SJCRH30 (cell line): Measurements from ENCODE around the gene PROC. TPM values are rescaled to one million over a fixed set of nuclear protein-coding genes. Genes with fewer than 3 reads are reported as not detected.
A peak's percentile ranks its signal among the peaks of the same experiment; 100 is the strongest.

Experiments
- DNase-seq, 2 experiments: peaks; one replicate each; pipeline ENCODE4 v3.0.0-alpha.2; 2015 to 2020
- H3K27ac ChIP-seq: fragments of 250-450 bp; sonication (Bioruptor Pico); 2 replicates; pipeline ENCODE4 v1.5.1; 2020; ENCODE audit warnings: mild to moderate bottlenecking, moderate library complexity
- H3K27me3 ChIP-seq: fragments of 250-450 bp; sonication (Bioruptor Pico); 2 replicates; pipeline ENCODE4 v1.5.1; 2020; ENCODE audit warnings: mild to moderate bottlenecking, moderate library complexity
- H3K36me3 ChIP-seq: fragments of 250-450 bp; sonication (Bioruptor Pico); 2 replicates; pipeline ENCODE4 v1.5.1; 2020; ENCODE audit warnings: mild to moderate bottlenecking, moderate library complexity
- H3K4me1 ChIP-seq: fragments of 250-450 bp; sonication (Bioruptor Pico); 2 replicates; pipeline ENCODE4 v1.5.1; 2020; ENCODE audit warnings: mild to moderate bottlenecking, moderate library complexity
- H3K4me3 ChIP-seq: fragments of 250-450 bp; sonication (Bioruptor Pico); 2 replicates; pipeline ENCODE4 v1.5.1; 2020; ENCODE audit warnings: mild to moderate bottlenecking, moderate library complexity
- H3K9me3 ChIP-seq: fragments of 250-450 bp; sonication (Bioruptor Pico); replicated peaks from 2 replicates; pipeline ENCODE4 v1.5.1; 2020; ENCODE audit warnings: mild to moderate bottlenecking, moderate library complexity
- total RNA-seq: library from RNA; depleted of rRNA; stranded (reverse); fragments of >200 nt; shearing (Covaris generic); gene quantifications from 2 replicates; pipeline ENCODE4 v1.2.3, GENCODE V29; 2014

Gene PROC
- total RNA-seq, 1 experiment from 2014 or later: not detected

GRCh38 chr2:127387655-127388422, 30.4 kb upstream of the PROC start, which contains the start of gene MAP3K2:
MAP3K2 (minus strand) TSS chr2:127387975; CDS start chr2:127343129, 44,846 bp downstream.
- Histone ChIP-seq H3K27ac (peak within 1 kb of the TSS; percentile 94), H3K9me3 (no peaks in the 10 kb centered on the region), H3K27me3 (no peaks in the 10 kb centered on the region), H3K4me1 (peaks cover 9% of the 10 kb centered on the region; the same call in 1 of the 2 replicates), H3K36me3 (no peaks in the 10 kb centered on the region), H3K4me3 (peak within 1 kb of the TSS; percentile 100)
- DNase-seq: peak; percentile 89 to 93

GRCh38 chr2:127388423-127389164, 29.6 kb upstream of the PROC start:
- H3K27me3 ChIP-seq: no peaks in the 10 kb centered on the region
- no peaks in the 10 kb centered on the region for H3K36me3 ChIP-seq
- H3K4me1 ChIP-seq: peaks cover 9% of the 10 kb centered on the region; the same call in 1 of the 2 replicates
- peak overlapping the region; percentile 100 for H3K4me3 ChIP-seq
- H3K27ac ChIP-seq: peak overlapping the region; percentile 30; the same call in 1 of the 2 replicates
- H3K9me3 ChIP-seq: no peaks in the 10 kb centered on the region
- DNase-seq: no peak

- Histone ChIP-seq H3K36me3 (no peaks in the 10 kb centered on the region), H3K9me3 (no peaks in the 10 kb centered on the region), H3K4me1 (peaks cover 9% of the 10 kb centered on the region; the same call in 1 of the 2 replicates), H3K27me3 (no peaks in the 10 kb centered on the region), H3K27ac (no peak overlapping the region), H3K4me3 (no peak overlapping the region)
- no peak for DNase-seq
Observed at GRCh38 chr2:127389778-127390435, 28.3 kb upstream of the PROC start.

- H3K36me3 ChIP-seq: no peaks in the 10 kb centered on the region
- no peak for DNase-seq
- H3K27me3 ChIP-seq: no peaks in the 10 kb centered on the region
- H3K4me1 ChIP-seq: no peaks in the 10 kb centered on the region
- no peak overlapping the region for H3K27ac ChIP-seq
- H3K9me3 ChIP-seq: no peaks in the 10 kb centered on the region
- H3K4me3 ChIP-seq: no peak overlapping the region
Observed at GRCh38 chr2:127392133-127392827, 25.9 kb upstream of the PROC start.

GRCh38 chr2:127392828-127393578, 25.2 kb upstream of the PROC start:
- no peak for DNase-seq
- no peak overlapping the region for H3K27ac ChIP-seq
- no peaks in the 10 kb centered on the region for H3K27me3 ChIP-seq

GRCh38 chr2:127394492-127394891, 23.7 kb upstream of the PROC start:
- Histone ChIP-seq H3K36me3 (no peaks in the 10 kb centered on the region), H3K4me3 (no peak overlapping the region), H3K27me3 (no peaks in the 10 kb centered on the region), H3K9me3 (no peaks in the 10 kb centered on the region), H3K27ac (no peak overlapping the region), H3K4me1 (peaks cover 8% of the 10 kb centered on the region)
- no peak for DNase-seq

More at GRCh38 chr2:127392828-127393578, 25.2 kb upstream of the PROC start:
- no peaks in the 10 kb centered on the region for H3K36me3 ChIP-seq
- H3K4me3 ChIP-seq: no peak overlapping the region
- H3K4me1 ChIP-seq: peaks cover 4% of the 10 kb centered on the region
- H3K9me3 ChIP-seq: no peaks in the 10 kb centered on the region

- DNase-seq: no peak
- no peaks in the 10 kb centered on the region for H3K9me3 ChIP-seq
- H3K36me3 ChIP-seq: no peaks in the 10 kb centered on the region
- H3K4me1 ChIP-seq: peaks cover 20% of the 10 kb centered on the region
- no peak overlapping the region for H3K4me3 ChIP-seq
- no peaks in the 10 kb centered on the region for H3K27me3 ChIP-seq
- no peak overlapping the region for H3K27ac ChIP-seq
Observed at GRCh38 chr2:127397568-127398238, 20.5 kb upstream of the PROC start.

GRCh38 chr2:127398239-127398590, 20.0 kb upstream of the PROC start:
- Histone ChIP-seq H3K4me1 (peaks cover 20% of the 10 kb centered on the region), H3K4me3 (no peak overlapping the region), H3K27me3 (no peaks in the 10 kb centered on the region), H3K27ac (no peak overlapping the region), H3K36me3 (no peaks in the 10 kb centered on the region), H3K9me3 (no peaks in the 10 kb centered on the region)
- peak; percentile 93 to 94 for DNase-seq

- Histone ChIP-seq H3K4me1 (peaks cover 20% of the 10 kb centered on the region), H3K4me3 (no peak overlapping the region), H3K9me3 (no peaks in the 10 kb centered on the region), H3K27me3 (no peaks in the 10 kb centered on the region), H3K27ac (no peak overlapping the region), H3K36me3 (no peaks in the 10 kb centered on the region)
- DNase-seq: no peak
Observed at GRCh38 chr2:127400533-127400896, 17.7 kb upstream of the PROC start.

GRCh38 chr2:127400897-127401756, 17.1 kb upstream of the PROC start:
- no peaks in the 10 kb centered on the region for H3K36me3 ChIP-seq
- H3K4me1 ChIP-seq: peaks cover 20% of the 10 kb centered on the region
- DNase-seq: peak; percentile 54 to 64
- peak overlapping the region; percentile 9; the same call in 1 of the 2 replicates for H3K4me3 ChIP-seq
- H3K9me3 ChIP-seq: no peaks in the 10 kb centered on the region
- H3K27ac ChIP-seq: peak overlapping the region; percentile 19; the same call in 1 of the 2 replicates
- H3K27me3 ChIP-seq: no peaks in the 10 kb centered on the region

GRCh38 chr2:127401757-127402695, 16.2 kb upstream of the PROC start:
- DNase-seq: no peak
- H3K4me3 ChIP-seq: no peak overlapping the region
- no peaks in the 10 kb centered on the region for H3K36me3 ChIP-seq
- no peak overlapping the region; the same call in 1 of the 2 replicates for H3K27ac ChIP-seq
- no peaks in the 10 kb centered on the region for H3K27me3 ChIP-seq
- H3K9me3 ChIP-seq: no peaks in the 10 kb centered on the region
- peaks cover 20% of the 10 kb centered on the region for H3K4me1 ChIP-seq

GRCh38 chr2:127403460-127403859, 14.8 kb upstream of the PROC start:
- Histone ChIP-seq H3K36me3 (no peaks in the 10 kb centered on the region), H3K4me3 (no peak overlapping the region), H3K9me3 (no peaks in the 10 kb centered on the region), H3K4me1 (peaks cover 13% of the 10 kb centered on the region; the same call in 1 of the 2 replicates), H3K27me3 (no peaks in the 10 kb centered on the region), H3K27ac (no peak overlapping the region)
- no peak for DNase-seq
